HT1080 (cell line): ENCODE data around the gene SYCE1L. TPM values are rescaled to one million over a fixed set of nuclear protein-coding genes. Genes with fewer than 3 reads are reported as not detected.
A peak's percentile ranks its signal among the peaks of the same experiment; 100 is the strongest.
"Not testable (repeated sequence)": the region's sequence is repeated elsewhere in the genome, so short reads cannot be mapped to it uniquely, and the experiment has no call there.

Experiments
- DNase-seq: peaks from one replicate; pipeline ENCODE4 v3.0.0-alpha.2; 2015; ENCODE audit warnings: low read depth
- total RNA-seq: library from RNA; depleted of rRNA; stranded (reverse); fragments of >200 nt; shearing (Covaris generic); gene quantifications from 2 replicates; pipeline ENCODE4 v1.2.3, GENCODE V29; 2014

SYCE1L gene
- total RNA-seq, 1 experiment from 2014 or later, result not detected

GRCh38 chr16:77195411-77195810, 3.8 kb upstream of the SYCE1L start:
- DNase-seq, result no peak

GRCh38 chr16:77197747-77198146, 1.5 kb upstream of the SYCE1L start:
- DNase-seq, result no peak

- DNase-seq, result no peak
Observed at GRCh38 chr16:77206533-77206932, 7.3 kb downstream of the SYCE1L start.

- DNase-seq, result no peak
Observed at GRCh38 chr16:77207030-77207429, 7.8 kb downstream of the SYCE1L start.

- DNase-seq, result no peak
Observed at GRCh38 chr16:77208382-77208781, 9.2 kb downstream of the SYCE1L start.

GRCh38 chr16:77211880-77212740, 12.9 kb downstream of the SYCE1L start:
- no peak for DNase-seq

- no peak for DNase-seq
Observed at GRCh38 chr16:77212741-77213541, 13.7 kb downstream of the SYCE1L start.

- DNase-seq, result peak; percentile 97
Observed at GRCh38 chr16:77213542-77214106, 14.4 kb downstream of the SYCE1L start.

GRCh38 chr16:77214411-77215138, 15.4 kb downstream of the SYCE1L start:
- no peak for DNase-seq

- no peak for DNase-seq
Observed at GRCh38 chr16:77219437-77219836, 20.2 kb downstream of the SYCE1L start.

GRCh38 chr16:77220427-77220826, 21.2 kb downstream of the SYCE1L start:
- no peak for DNase-seq

- no peak for DNase-seq
Observed at GRCh38 chr16:77221482-77221881, 22.3 kb downstream of the SYCE1L start.

- no peak for DNase-seq
Observed at GRCh38 chr16:77223184-77223583, 24.0 kb downstream of the SYCE1L start.

- no peak for DNase-seq
Observed at GRCh38 chr16:77225182-77225581, 26.0 kb downstream of the SYCE1L start.

- no peak for DNase-seq
Observed at GRCh38 chr16:77227745-77228144, 28.5 kb downstream of the SYCE1L start.

GRCh38 chr16:77231047-77231446, 31.8 kb downstream of the SYCE1L start:
- DNase-seq, result no peak

- no peak for DNase-seq
Observed at GRCh38 chr16:77233799-77234519, 34.8 kb downstream of the SYCE1L start.

GRCh38 chr16:77234611-77235010, 35.4 kb downstream of the SYCE1L start:
- no peak for DNase-seq

GRCh38 chr16:77236063-77236511, 36.9 kb downstream of the SYCE1L start:
- DNase-seq, result peak; percentile 82

- DNase-seq, result no peak
Observed at GRCh38 chr16:77238593-77238992, 39.4 kb downstream of the SYCE1L start.

- not testable (repeated sequence) for DNase-seq
Observed at GRCh38 chr16:77242471-77242870, 43.3 kb downstream of the SYCE1L start.
